ENCODE data around the gene THEMIS2. TPM values are rescaled to one million over a fixed set of nuclear protein-coding genes. Genes with fewer than 3 reads are reported as not detected.
"Not testable (repeated sequence)": the region's sequence is repeated elsewhere in the genome, so short reads cannot be mapped to it uniquely, and the experiment has no call there.

The THEMIS2 gene
- total RNA-seq (ENCODE audit: low replicate concordance), result 1.2 and 2.0 TPM in 2 replicates

DNA sequence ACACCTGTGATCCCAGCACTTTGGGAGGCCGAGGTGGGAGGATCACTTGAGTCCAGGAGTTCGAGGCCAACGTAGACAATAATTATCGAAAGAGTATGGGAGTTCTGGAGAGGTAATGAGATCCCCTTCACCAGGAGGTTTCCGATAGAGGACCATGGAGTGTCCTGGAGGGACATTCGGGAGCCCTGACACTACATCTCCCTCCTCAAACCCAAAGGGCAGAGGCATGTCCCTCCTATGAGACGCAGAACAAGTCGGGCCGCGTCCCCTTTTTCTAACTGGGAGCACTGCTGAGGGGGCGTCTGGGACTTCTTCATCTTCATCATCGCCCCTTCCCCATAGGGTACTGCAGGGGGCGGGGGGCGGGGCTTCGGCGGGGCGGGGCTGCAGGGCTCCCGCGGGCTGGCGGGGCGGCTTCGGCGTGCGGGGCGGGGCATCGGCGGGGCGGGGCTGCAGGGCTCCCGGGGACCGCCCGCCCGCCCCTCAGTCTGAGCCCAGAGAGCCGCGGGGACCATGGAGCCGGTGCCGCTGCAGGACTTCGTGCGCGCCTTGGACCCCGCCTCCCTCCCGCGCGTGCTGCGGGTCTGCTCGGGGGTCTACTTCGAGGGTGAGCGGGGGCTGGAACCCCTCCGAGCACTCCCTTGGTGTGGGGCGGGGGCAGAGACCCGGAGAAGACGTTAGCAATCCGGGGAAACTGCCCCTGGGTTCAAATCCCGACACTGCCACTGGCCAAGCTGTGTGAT, at the start of gene THEMIS2:
TSS of gene THEMIS2 (plus strand) at position 486 of the 743 bp plus-strand sequence. CDS start at position 514, 28 bp downstream.
- DNase-seq (ENCODE audit: low read depth), result no peak
- peak within 1 kb of the TSS; percentile 69 for H3K4me3 ChIP-seq (ENCODE audit: low read depth, low read length)
- TF ChIP-seq, protein P1, sequence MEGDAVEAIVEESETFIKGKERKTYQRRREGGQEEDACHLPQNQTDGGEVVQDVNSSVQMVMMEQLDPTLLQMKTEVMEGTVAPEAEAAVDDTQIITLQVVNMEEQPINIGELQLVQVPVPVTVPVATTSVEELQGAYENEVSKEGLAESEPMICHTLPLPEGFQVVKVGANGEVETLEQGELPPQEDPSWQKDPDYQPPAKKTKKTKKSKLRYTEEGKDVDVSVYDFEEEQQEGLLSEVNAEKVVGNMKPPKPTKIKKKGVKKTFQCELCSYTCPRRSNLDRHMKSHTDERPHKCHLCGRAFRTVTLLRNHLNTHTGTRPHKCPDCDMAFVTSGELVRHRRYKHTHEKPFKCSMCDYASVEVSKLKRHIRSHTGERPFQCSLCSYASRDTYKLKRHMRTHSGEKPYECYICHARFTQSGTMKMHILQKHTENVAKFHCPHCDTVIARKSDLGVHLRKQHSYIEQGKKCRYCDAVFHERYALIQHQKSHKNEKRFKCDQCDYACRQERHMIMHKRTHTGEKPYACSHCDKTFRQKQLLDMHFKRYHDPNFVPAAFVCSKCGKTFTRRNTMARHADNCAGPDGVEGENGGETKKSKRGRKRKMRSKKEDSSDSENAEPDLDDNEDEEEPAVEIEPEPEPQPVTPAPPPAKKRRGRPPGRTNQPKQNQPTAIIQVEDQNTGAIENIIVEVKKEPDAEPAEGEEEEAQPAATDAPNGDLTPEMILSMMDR (IDR thresholded peaks at IDR 0.05; ENCODE audit: insufficient read depth, low read length), result no peak

DNA sequence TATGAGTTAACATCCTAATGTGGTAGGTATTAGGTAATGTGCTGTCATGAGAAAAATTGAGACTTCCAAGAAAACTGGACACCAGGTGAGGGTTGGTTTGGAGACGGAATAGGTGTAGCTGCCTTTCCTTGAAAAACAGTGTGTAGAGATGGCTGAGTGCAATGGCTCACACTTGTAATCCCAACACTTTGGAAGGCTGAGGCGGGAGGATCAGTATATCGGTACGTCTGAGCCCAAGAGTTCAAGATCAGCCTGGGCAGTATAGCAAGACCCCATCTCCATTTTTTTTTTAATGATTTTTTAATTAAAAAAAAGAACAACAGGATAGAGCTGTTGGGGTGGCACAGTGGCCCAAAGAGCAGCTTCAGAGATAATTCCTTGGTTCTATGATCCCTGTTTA, 48.6 kb upstream of the THEMIS2 start:
- TF ChIP-seq, protein P1 (IDR thresholded peaks at IDR 0.05; ENCODE audit: insufficient read depth, low read length), result no peak
- DNase-seq (ENCODE audit: low read depth), result no peak
- no peak overlapping the region for H3K4me3 ChIP-seq (ENCODE audit: low read depth, low read length)

DNA sequence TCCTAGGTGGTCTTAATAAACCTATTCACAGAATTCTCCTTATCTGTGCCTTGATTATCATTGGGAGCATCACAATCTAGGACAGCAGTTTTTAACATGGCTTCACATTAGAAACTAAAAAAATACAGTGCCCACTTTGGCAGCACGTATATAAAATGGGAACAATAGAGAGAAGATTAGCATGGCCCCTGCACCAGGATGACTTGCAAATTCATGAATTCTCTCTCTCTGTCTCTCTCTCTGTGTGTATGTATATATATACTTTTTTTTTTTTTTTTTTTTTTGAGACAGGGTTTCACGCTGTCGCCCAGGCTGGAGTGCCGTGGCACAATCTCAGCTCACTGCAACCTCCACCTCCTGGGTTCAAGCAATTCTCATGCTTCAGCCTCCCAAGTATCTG, 47.9 kb upstream of the THEMIS2 start:
- DNase-seq (ENCODE audit: low read depth), result no peak
- no peak overlapping the region for H3K4me3 ChIP-seq (ENCODE audit: low read depth, low read length)
- TF ChIP-seq, protein P1 (IDR thresholded peaks at IDR 0.05; ENCODE audit: insufficient read depth, low read length), result no peak

DNA sequence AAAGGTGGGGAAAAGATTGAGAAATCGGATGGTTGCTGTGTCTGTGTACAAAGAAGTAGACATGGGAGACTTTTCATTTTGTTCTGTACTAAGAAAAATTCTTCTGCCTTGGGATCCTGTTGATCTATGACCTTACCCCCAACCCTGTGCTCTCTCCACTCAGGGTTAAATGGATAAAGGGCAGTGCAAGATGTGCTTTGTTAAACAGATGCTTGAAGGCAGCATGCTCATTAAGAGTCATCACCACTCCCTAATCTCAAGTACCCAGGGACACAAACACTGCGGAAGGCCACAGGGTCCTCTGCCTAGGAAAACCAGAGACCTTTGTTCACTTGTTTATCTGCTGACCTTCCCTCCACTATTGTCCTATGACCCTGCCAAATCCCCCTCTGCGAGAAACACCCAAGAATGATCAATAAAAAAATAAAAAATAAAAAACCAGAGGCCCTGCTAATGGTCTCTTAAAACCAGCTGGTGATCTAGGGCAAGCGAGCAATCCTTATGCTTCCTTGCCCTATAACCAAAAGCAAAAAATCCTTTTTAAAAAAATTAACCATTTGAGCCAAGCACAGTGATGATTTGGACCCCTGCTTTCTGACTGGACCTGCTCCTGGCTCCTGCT, 42.9 kb upstream of the THEMIS2 start:
- not testable (repeated sequence) for DNase-seq (ENCODE audit: low read depth)

DNA sequence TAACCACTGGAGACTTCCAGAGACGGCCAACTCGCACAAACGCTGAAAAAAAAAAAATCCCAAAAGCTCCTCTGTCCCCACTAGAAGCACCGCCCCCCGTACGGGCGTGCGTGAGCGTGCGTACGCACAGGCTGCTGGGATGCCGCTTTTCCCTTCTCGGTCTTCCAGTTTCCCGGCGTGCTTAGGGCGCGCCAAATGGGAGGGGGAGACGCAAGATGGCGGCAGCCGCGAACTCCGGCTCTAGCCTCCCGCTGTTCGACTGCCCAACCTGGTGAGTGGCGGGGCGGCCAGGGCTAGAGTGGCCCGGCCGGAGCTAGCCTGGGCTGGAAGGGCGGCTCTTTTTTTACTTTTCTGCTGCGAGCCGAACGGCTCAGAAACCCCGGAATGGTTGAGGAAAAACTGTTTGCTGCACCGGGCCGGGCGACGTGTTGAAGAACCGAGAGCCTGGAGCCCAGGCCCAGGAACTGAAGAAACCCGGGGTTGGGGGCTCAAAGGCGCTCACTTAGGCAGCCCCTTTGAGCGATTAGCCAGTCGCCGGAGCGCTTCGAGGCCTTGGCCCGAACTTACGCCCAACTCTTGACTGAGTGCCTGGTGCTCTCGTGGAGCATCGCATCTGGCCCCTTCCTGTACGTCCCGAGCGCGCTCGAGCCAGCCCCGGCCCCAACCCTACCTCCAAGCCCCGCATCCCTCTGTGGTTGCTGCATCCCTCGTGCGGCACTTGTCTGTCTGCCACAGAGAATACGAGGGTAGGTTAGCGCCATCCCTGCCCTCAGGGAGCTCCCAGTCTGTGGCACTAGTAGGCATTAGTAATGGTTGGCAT, 41.5 kb upstream of the THEMIS2 start, which contains the start of gene PPP1R8:
TSS of gene PPP1R8 (plus strand) at position 162 of the 820 bp plus-strand sequence. CDS start at position 216, 54 bp downstream.
- DNase-seq (ENCODE audit: low read depth), result peak; percentile 94
- H3K4me3 ChIP-seq (ENCODE audit: low read depth, low read length), result peak within 1 kb of the TSS; percentile 84
- TF ChIP-seq, protein P1 (IDR thresholded peaks at IDR 0.05; ENCODE audit: insufficient read depth, low read length), result no peak

More for the DNA sequence above, 42.9 kb upstream of the THEMIS2 start:
- H3K4me3 ChIP-seq (ENCODE audit: low read depth, low read length), result not testable (repeated sequence)

DNA sequence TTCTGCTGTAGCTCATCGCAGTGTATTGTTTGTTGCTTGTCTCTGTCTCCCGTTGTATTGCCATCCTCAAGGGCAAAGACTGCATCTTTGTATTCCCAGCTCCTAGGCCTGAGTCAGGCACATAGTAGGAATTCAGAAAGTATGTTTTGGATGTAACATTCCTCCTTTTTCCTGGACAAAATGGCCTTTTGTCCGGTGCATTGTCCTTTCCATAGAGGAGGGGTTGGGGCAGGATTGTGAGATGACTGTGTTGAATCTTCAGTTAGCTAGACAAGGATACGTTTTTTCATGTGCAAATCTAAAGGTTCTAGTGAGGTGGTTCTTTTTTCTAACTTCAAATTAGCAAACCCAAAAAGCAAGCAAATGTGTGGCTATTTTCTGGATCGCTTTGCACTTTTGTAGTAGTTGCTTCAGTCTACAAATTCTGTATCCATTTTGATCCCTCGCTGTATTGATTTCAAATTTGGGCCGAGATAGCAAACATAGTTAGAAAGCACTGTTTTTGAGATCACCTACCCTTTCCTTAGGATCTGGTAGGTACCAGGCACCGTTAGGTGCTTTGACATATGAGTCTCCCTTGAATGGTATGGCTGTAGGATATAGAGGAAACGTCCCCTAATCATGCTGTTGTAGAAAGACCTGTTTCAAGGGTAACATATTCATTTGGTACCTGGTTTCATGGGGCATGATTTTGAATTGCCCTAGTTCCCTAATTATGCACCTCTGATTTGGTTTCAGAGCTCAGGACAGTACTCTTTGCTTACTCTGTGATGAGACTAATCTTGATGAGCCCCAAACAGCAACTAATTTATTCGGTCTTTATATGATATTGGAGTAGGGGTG, 40.6 kb upstream of the THEMIS2 start:
- peak; percentile 6 for DNase-seq (ENCODE audit: low read depth)
- H3K4me3 ChIP-seq (ENCODE audit: low read depth, low read length), result peak overlapping the region; percentile 84
- TF ChIP-seq, protein P1 (IDR thresholded peaks at IDR 0.05; ENCODE audit: insufficient read depth, low read length), result no peak

Measured in fibroblast of the aortic adventitia (primary cell).